Measurements from ENCODE around the gene ZNF557.
"Not testable (repeated sequence)": the region's sequence is repeated elsewhere in the genome, so short reads cannot be mapped to it uniquely, and the experiment has no call there.

The ZNF557 gene

GRCh38 chr19:7069042-7069903 is at the start of gene ZNF557:
Gene ZNF557, plus strand, starts transcription at chr19:7069703. Its CDS starts 5,372 bp downstream, at chr19:7075075.
- peak; percentile 99 for DNase-seq

GRCh38 chr19:7021331-7021730 is 48.2 kb upstream of the ZNF557 start, which contains the start of gene MBD3L2B:
Gene MBD3L2B, minus strand, starts transcription at chr19:7021431. Its CDS starts 34 bp downstream, at chr19:7021397.
- not testable (repeated sequence) for DNase-seq

GRCh38 chr19:7028790-7029189 is 40.7 kb upstream of the ZNF557 start:
- not testable (repeated sequence) for DNase-seq

- DNase-seq: not testable (repeated sequence)
Observed at GRCh38 chr19:7030278-7030677, 39.2 kb upstream of the ZNF557 start, which contains the start of gene MBD3L5. Gene MBD3L5, plus strand, starts transcription at chr19:7030578. Its CDS starts 34 bp downstream, at chr19:7030612.

- DNase-seq: not testable (repeated sequence)
Observed at GRCh38 chr19:7040079-7040478, 29.4 kb upstream of the ZNF557 start, which contains the start of gene MBD3L4. Gene MBD3L4, minus strand, starts transcription at chr19:7040179. Its CDS starts 35 bp downstream, at chr19:7040144.

GRCh38 chr19:7041563-7041962 is 27.9 kb upstream of the ZNF557 start:
- not testable (repeated sequence) for DNase-seq

GRCh38 chr19:7049021-7049420 is 20.5 kb upstream of the ZNF557 start, which contains the start of gene MBD3L2:
Gene MBD3L2, plus strand, starts transcription at chr19:7049321. Its CDS starts 53 bp downstream, at chr19:7049374.
- not testable (repeated sequence) for DNase-seq

- DNase-seq: not testable (repeated sequence)
Observed at GRCh38 chr19:7051421-7051820, 18.1 kb upstream of the ZNF557 start.

- peak; percentile 4 for DNase-seq
Observed at GRCh38 chr19:7052896-7053295, 16.6 kb upstream of the ZNF557 start.

GRCh38 chr19:7054635-7055368 is 14.7 kb upstream of the ZNF557 start:
- DNase-seq: not testable (repeated sequence)

- not testable (repeated sequence) for DNase-seq
Observed at GRCh38 chr19:7055679-7056078, 13.8 kb upstream of the ZNF557 start.

GRCh38 chr19:7056371-7056770 is 13.1 kb upstream of the ZNF557 start:
- not testable (repeated sequence) for DNase-seq

GRCh38 chr19:7058576-7058975 is 10.9 kb upstream of the ZNF557 start, which contains the start of gene MBD3L3:
Gene MBD3L3, minus strand, starts transcription at chr19:7058676. Its CDS starts 71 bp downstream, at chr19:7058605.
- not testable (repeated sequence) for DNase-seq

GRCh38 chr19:7059977-7060376 is 9.5 kb upstream of the ZNF557 start:
- DNase-seq: not testable (repeated sequence)

GRCh38 chr19:7063339-7063738 is 6.2 kb upstream of the ZNF557 start:
- no peak for DNase-seq

- DNase-seq: no peak
Observed at GRCh38 chr19:7063764-7064418, 5.6 kb upstream of the ZNF557 start.

- DNase-seq: not testable (repeated sequence)
Observed at GRCh38 chr19:7067122-7067521, 2.4 kb upstream of the ZNF557 start.

- no peak for DNase-seq
Observed at GRCh38 chr19:7067716-7068115, 1.8 kb upstream of the ZNF557 start.

- no peak for DNase-seq
Observed at GRCh38 chr19:7068599-7068998, 904 bp upstream of the ZNF557 start.

- no peak for DNase-seq
Observed at GRCh38 chr19:7069904-7070226, 362 bp downstream of the ZNF557 start.

- no peak for DNase-seq
Observed at GRCh38 chr19:7072541-7072940, 3.0 kb downstream of the ZNF557 start.

- no peak for DNase-seq
Observed at GRCh38 chr19:7074705-7075282, 5.3 kb downstream of the ZNF557 start.
